Measurements from ENCODE around the gene SYT15. TPM values are rescaled to one million over a fixed set of nuclear protein-coding genes. Genes with fewer than 3 reads are reported as not detected.

The SYT15 gene
- total RNA-seq, 1 experiment from 2014 or later, result 0.59 TPM

DNA sequence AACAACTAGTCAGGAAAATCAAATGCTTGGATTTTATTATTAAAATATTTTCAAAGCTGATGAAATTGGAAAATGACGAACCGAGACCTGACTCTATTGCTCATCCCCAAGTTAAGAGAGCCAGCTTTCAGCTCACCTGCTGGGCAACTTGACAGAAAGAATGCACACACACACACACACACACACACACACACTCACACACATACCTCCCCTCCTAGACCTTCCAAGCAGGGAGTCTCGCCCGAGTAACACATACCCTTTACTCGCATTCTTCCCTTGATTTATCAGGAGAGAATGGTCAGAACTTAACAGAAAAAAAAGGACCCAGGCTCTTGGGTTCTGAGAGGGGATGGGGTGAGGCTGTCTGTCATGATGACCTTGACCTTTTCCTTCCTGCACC lies 41.6 kb upstream of the SYT15 start:
- Histone ChIP-seq H3K23ac (ENCODE audit: insufficient read length, low read depth, low read length) (no peak overlapping the region), H4K5ac (ENCODE audit: insufficient read length, low read depth, low read length) (no peak overlapping the region), H3K79me2 (ENCODE audit: insufficient read depth, low read length) (no peaks in the 10 kb centered on the region), H3K27me3 (ENCODE audit: insufficient read depth, low read length) (no peaks in the 10 kb centered on the region; the same call in 1 of the 2 replicates), H3K4me2 (ENCODE audit: insufficient read depth, insufficient read length, low read length) (no peak overlapping the region), H2AK5ac (ENCODE audit: insufficient read length, low read length) (no peak overlapping the region), H3K4me1 (ENCODE audit: insufficient read depth, low read length) (peaks cover 8% of the 10 kb centered on the region; the same call in 1 of the 2 replicates), H3K27ac (ENCODE audit: insufficient read length, low read depth, low read length) (no peak overlapping the region), H3K9me3 (ENCODE audit: control insufficient read depth, low read depth, low read length) (no peaks in the 10 kb centered on the region), H3K23me2 (ENCODE audit: insufficient read length, low read depth, low read length, poor library complexity, severe bottlenecking) (peaks cover 3% of the 10 kb centered on the region), H2AFZ (ENCODE audit: low read length) (no peak overlapping the region), H4K8ac (replicated peaks; ENCODE audit: insufficient read length, low read depth, low read length) (no peak overlapping the region), H3K56ac (ENCODE audit: insufficient read length, low read depth, low read length) (no peak overlapping the region), H3K18ac (ENCODE audit: insufficient read length, low read depth, low read length) (no peak overlapping the region), H2BK15ac (ENCODE audit: low read depth, low read length) (no peak overlapping the region), H4K91ac (ENCODE audit: insufficient read length, low read depth, low read length) (no peak overlapping the region), H2BK20ac (ENCODE audit: low read depth, low read length, poor library complexity, severe bottlenecking) (no peak overlapping the region), H2BK12ac (ENCODE audit: insufficient read length, low read depth, low read length) (no peak overlapping the region), H3K79me1 (ENCODE audit: insufficient read depth, low read depth, low read length, poor library complexity, severe bottlenecking) (no peaks in the 10 kb centered on the region), H3K14ac (ENCODE audit: insufficient read depth, low read length) (no peak overlapping the region), H2BK5ac (ENCODE audit: insufficient read length, low read length) (no peak overlapping the region), H3K9ac (ENCODE audit: extremely low read depth, insufficient read length, low read length) (no peak overlapping the region), H3K4ac (ENCODE audit: low read depth, low read length) (no peak overlapping the region), H3T11ph (ENCODE audit: low read length) (no peak overlapping the region), H4K20me1 (ENCODE audit: control insufficient read depth, insufficient read depth, insufficient read length) (no peaks in the 10 kb centered on the region), H2BK120ac (ENCODE audit: low read depth, low read length, poor library complexity, severe bottlenecking) (no peak overlapping the region)
- no peak overlapping the region for H3K27ac Mint-ChIP-seq
- WGBS (ENCODE audit: extremely low coverage, insufficient read length, low lambda C conversion rate), result no CpG with 5 or more reads among the region's 5 CpGs
- peaks cover 22 to 31% of the 10 kb centered on the region in 2 experiments for H3K4me1 Mint-ChIP-seq
- no peak for DNase-seq
- H3K9me3 Mint-ChIP-seq, result no peaks in the 10 kb centered on the region
- no peaks in the 10 kb centered on the region for H3K36me3 Mint-ChIP-seq (ENCODE audit: insufficient read depth in 1 of 3, low read depth in 3 of 3)
- H3K27me3 Mint-ChIP-seq (ENCODE audit: low read depth), result peaks cover 26% of the 10 kb centered on the region
- TF ChIP-seq, protein P1, sequence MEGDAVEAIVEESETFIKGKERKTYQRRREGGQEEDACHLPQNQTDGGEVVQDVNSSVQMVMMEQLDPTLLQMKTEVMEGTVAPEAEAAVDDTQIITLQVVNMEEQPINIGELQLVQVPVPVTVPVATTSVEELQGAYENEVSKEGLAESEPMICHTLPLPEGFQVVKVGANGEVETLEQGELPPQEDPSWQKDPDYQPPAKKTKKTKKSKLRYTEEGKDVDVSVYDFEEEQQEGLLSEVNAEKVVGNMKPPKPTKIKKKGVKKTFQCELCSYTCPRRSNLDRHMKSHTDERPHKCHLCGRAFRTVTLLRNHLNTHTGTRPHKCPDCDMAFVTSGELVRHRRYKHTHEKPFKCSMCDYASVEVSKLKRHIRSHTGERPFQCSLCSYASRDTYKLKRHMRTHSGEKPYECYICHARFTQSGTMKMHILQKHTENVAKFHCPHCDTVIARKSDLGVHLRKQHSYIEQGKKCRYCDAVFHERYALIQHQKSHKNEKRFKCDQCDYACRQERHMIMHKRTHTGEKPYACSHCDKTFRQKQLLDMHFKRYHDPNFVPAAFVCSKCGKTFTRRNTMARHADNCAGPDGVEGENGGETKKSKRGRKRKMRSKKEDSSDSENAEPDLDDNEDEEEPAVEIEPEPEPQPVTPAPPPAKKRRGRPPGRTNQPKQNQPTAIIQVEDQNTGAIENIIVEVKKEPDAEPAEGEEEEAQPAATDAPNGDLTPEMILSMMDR (conservative IDR thresholded peaks at IDR 0.05), result no peak
- no peak overlapping the region for H3K4me3 Mint-ChIP-seq
